Measurements from ENCODE around the gene SAPCD1.

Gene SAPCD1

GRCh38 chr6:31762356-31762755 lies at the start of gene SAPCD1:
Gene SAPCD1, plus strand, starts transcription at chr6:31762656. Its CDS starts 399 bp downstream, at chr6:31763055.
- no peak for DNase-seq (ENCODE audit: low read depth in 2 of 2)

GRCh38 chr6:31713465-31713864 lies 49.0 kb upstream of the SAPCD1 start:
- no peak for DNase-seq (ENCODE audit: low read depth in 2 of 2)

GRCh38 chr6:31713991-31714684 lies 48.3 kb upstream of the SAPCD1 start:
- no peak for DNase-seq (ENCODE audit: low read depth in 2 of 2)

- DNase-seq (ENCODE audit: low read depth in 2 of 2): no peak
These were observed 47.2 kb upstream of the SAPCD1 start, which contains the start of gene LY6G6D for GRCh38 chr6:31715022-31715958. Gene LY6G6D, plus strand, starts transcription at chr6:31715348. Its CDS starts 8 bp downstream, at chr6:31715356.

- DNase-seq (ENCODE audit: low read depth in 2 of 2): no peak
These were observed 44.8 kb upstream of the SAPCD1 start for GRCh38 chr6:31717499-31718222.

GRCh38 chr6:31718265-31718664 lies 44.2 kb upstream of the SAPCD1 start:
- DNase-seq (ENCODE audit: low read depth in 2 of 2): no peak

GRCh38 chr6:31719001-31719400 lies 43.5 kb upstream of the SAPCD1 start:
- DNase-seq (ENCODE audit: low read depth in 2 of 2): no peak

- no peak for DNase-seq (ENCODE audit: low read depth in 2 of 2)
These were observed 42.2 kb upstream of the SAPCD1 start for GRCh38 chr6:31720196-31720770.

- DNase-seq (ENCODE audit: low read depth in 2 of 2): no peak
These were observed 41.0 kb upstream of the SAPCD1 start, which contains the start of gene LY6G6C for GRCh38 chr6:31721351-31722020. Gene LY6G6C, minus strand, starts transcription at chr6:31721746. Its CDS starts 67 bp downstream, at chr6:31721679.

- DNase-seq (ENCODE audit: low read depth in 2 of 2): no peak
These were observed 40.3 kb upstream of the SAPCD1 start for GRCh38 chr6:31722173-31722572.

- no peak for DNase-seq (ENCODE audit: low read depth in 2 of 2)
These were observed 39.0 kb upstream of the SAPCD1 start, which contains the start of gene MPIG6B for GRCh38 chr6:31723245-31723979. Gene MPIG6B, plus strand, starts transcription at chr6:31723373. Its CDS starts 11 bp downstream, at chr6:31723384.

GRCh38 chr6:31723980-31724691 lies 38.3 kb upstream of the SAPCD1 start:
- no peak for DNase-seq (ENCODE audit: low read depth in 2 of 2)

- no peak for DNase-seq (ENCODE audit: low read depth in 2 of 2)
These were observed 36.7 kb upstream of the SAPCD1 start for GRCh38 chr6:31725502-31726350.

GRCh38 chr6:31727034-31727716 lies 35.3 kb upstream of the SAPCD1 start:
- no peak for DNase-seq (ENCODE audit: low read depth in 2 of 2)

- no peak for DNase-seq (ENCODE audit: low read depth in 2 of 2)
These were observed 34.5 kb upstream of the SAPCD1 start for GRCh38 chr6:31727717-31728671.

GRCh38 chr6:31728767-31729514 lies 33.5 kb upstream of the SAPCD1 start, which contains the start of gene DDAH2:
Gene DDAH2, minus strand, starts transcription at chr6:31729299. Its CDS starts 138 bp downstream, at chr6:31729161.
- DNase-seq (ENCODE audit: low read depth in 2 of 2): no peak
